GM12878 (cell line): ENCODE measurements around the gene ADD1. TPM values are rescaled to one million over a fixed set of nuclear protein-coding genes. Genes with fewer than 3 reads are reported as not detected.

Source experiments
- FOS ChIP-seq: IDR thresholded peaks from 3 replicates; pipeline ENCODE4 v1.6.1; 2011; ENCODE audit warnings: borderline replicate concordance; ENCODE audit not compliant: insufficient read length; ENCODE audit errors: extremely low read depth
- IKZF2 ChIP-seq, 2 experiments: fragments of 450-650 bp; IDR thresholded peaks; 2 replicates each; pipeline ENCODE4 v1.6.1; 2017; ENCODE audit warnings: mild to moderate bottlenecking in 2 of 2, moderate library complexity in 2 of 2
- IRF5 ChIP-seq: fragments of 450-650 bp; IDR thresholded peaks from 2 replicates; pipeline ENCODE4 v1.6.1; 2017; ENCODE audit warnings: borderline replicate concordance
- JUND ChIP-seq: IDR thresholded peaks from 2 replicates; pipeline ENCODE4 v1.6.1; 2012; ENCODE audit warnings: low read depth, mild to moderate bottlenecking, low read length, improper control_type of control experiment, moderate library complexity
- MXI1 ChIP-seq: fragments of 150-350 bp; IDR thresholded peaks from 2 replicates; pipeline ENCODE4 v1.6.1; 2011; ENCODE audit warnings: low read depth, mild to moderate bottlenecking, inconsistent platforms, low read length, improper control_type of control experiment
- PAX5 ChIP-seq: IDR thresholded peaks from 2 replicates; pipeline ENCODE4 v1.6.1; 2011; ENCODE audit warnings: low read depth, low read length, borderline replicate concordance
- RAD51 ChIP-seq: fragments of 450-650 bp; IDR thresholded peaks from 2 replicates; pipeline ENCODE4 v1.6.1; 2016; ENCODE audit warnings: moderate library complexity, mild to moderate bottlenecking, inconsistent platforms
- RFX5 ChIP-seq: IDR thresholded peaks from 2 replicates; pipeline ENCODE4 v1.6.1; 2011; ENCODE audit warnings: low read depth, low read length, improper control_type of control experiment
- SMAD1 ChIP-seq: fragments of 450-650 bp; IDR thresholded peaks from 2 replicates; pipeline ENCODE4 v1.6.1; 2018; ENCODE audit warnings: mild to moderate bottlenecking, low read depth; ENCODE audit not compliant: partially characterized antibody
- SP1 ChIP-seq: IDR thresholded peaks from one replicate; pipeline ENCODE4 v1.6.1; 2011; ENCODE audit warnings: low read depth, low read length
- SPI1 ChIP-seq: IDR thresholded peaks from 2 replicates; pipeline ENCODE4 v1.6.1; 2011; ENCODE audit warnings: low read depth, mild to moderate bottlenecking, low read length, moderate library complexity, borderline replicate concordance; ENCODE audit not compliant: insufficient read depth
- TCF12 ChIP-seq: IDR thresholded peaks from 2 replicates; pipeline ENCODE4 v1.6.1; 2011; ENCODE audit warnings: low read depth, mild to moderate bottlenecking, low read length
- ZNF687 ChIP-seq: fragments of 450-650 bp; IDR thresholded peaks from 2 replicates; pipeline ENCODE4 v1.6.1; 2017; ENCODE audit warnings: mild to moderate bottlenecking, moderate library complexity
- ZZZ3 ChIP-seq: IDR thresholded peaks from 2 replicates; pipeline ENCODE4 v1.6.1; 2011; ENCODE audit warnings: low read depth; ENCODE audit not compliant: control insufficient read depth, insufficient read length
- polyA plus RNA-seq, 11 experiments: library from polyadenylated mRNA; depleted of rRNA in 4 of 11; unstranded in 6 of 11; stranded (reverse) in 5 of 11; fragments of >200 nt; fragmentation: Nextera tagmentation in 4 of 11; fragmentation: Illumina TruSeq in 1 of 11; extraction: Ambion mirVana in 4 of 11; extraction: Trizol in 1 of 11; gene quantifications; 1 replicate in 1 of 11; 2 replicates in 10 of 11; pipeline versions ENCODE4 v1.2.1 to v1.2.3, GENCODE V29; 2011 to 2016; ENCODE audit warnings: inconsistent platforms in 2 of 11, missing spikeins in 2 of 11, low read depth in 1 of 11
- total RNA-seq, 4 experiments: library from RNA; depleted of rRNA in 3 of 4; stranded (reverse); fragments of >200 nt in 3 of 4; fragmentation: Illumina TruSeq in 1 of 4; extraction: Trizol in 1 of 4; gene quantifications; 2 replicates each; pipeline versions ENCODE4 v1.2.1 to v1.2.3, GENCODE V29; 2013 to 2021
- TF ChIP-seq, protein P1 (sequence below): fragments of 450-650 bp; IDR thresholded peaks from 2 replicates; pipeline ENCODE4 v1.6.1; 2018; ENCODE audit warnings: mild to moderate bottlenecking, low read depth, moderate library complexity; ENCODE audit not compliant: partially characterized antibody
- TF ChIP-seq, protein P2 (sequence below): IDR thresholded peaks from 2 replicates; pipeline ENCODE4 v1.6.1; 2012; ENCODE audit warnings: improper control_type of control experiment, low read depth, low read length; ENCODE audit not compliant: insufficient replicate concordance

The ADD1 gene
- total and polyA plus RNA-seq, 10 of the 15 experiments (the other 5 are each of a cell fraction or from before 2014, with no cell fraction given): 21.6 to 182 (median 105) TPM

DNA sequence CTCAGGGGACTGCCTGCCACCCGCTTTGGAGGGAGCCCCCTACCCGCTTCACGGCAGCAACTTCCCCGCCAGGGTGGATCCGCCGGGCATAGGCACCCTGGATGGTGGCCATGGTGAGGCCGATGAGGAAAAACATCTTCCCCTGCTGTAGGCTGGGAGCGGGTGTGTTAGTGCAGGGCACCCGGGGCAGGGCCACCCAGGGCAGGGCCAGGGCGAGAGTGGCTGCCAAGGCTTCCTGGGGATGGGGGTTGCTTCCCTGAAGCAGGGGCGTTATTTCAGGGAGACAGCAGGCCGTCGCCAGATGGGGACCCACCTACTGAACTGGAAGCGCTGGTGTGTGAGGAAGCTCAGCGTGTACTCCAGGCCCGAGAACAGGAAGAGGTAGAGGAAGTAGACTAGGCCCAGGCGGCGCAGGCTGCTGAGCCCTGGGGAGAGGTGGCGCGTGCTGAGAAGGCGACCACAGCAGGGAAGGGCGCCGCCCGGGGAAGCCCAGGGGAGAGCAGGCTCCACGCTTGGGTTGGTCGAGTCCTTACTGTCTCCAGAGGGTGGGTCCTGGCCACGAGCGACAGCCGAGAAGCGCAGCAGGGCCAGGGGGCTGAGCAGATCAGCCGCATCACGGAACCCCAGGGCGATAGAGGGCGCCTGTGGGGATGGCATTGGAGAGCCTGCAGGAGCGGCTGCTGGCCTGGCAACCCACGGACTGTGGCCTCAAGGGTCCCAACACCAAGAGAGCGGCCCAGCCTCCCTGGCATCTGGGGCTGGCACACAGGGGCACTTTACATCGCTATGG lies 88.1 kb downstream of the ADD1 start (continued):
- TF ChIP-seq, protein P1, sequence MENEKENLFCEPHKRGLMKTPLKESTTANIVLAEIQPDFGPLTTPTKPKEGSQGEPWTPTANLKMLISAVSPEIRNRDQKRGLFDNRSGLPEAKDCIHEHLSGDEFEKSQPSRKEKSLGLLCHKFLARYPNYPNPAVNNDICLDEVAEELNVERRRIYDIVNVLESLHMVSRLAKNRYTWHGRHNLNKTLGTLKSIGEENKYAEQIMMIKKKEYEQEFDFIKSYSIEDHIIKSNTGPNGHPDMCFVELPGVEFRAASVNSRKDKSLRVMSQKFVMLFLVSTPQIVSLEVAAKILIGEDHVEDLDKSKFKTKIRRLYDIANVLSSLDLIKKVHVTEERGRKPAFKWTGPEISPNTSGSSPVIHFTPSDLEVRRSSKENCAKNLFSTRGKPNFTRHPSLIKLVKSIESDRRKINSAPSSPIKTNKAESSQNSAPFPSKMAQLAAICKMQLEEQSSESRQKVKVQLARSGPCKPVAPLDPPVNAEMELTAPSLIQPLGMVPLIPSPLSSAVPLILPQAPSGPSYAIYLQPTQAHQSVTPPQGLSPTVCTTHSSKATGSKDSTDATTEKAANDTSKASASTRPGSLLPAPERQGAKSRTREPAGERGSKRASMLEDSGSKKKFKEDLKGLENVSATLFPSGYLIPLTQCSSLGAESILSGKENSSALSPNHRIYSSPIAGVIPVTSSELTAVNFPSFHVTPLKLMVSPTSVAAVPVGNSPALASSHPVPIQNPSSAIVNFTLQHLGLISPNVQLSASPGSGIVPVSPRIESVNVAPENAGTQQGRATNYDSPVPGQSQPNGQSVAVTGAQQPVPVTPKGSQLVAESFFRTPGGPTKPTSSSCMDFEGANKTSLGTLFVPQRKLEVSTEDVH: no peak
- TF ChIP-seq MXI1 (no peak), RFX5 (no peak), IKZF2 (IDR thresholded peaks at IDR 0.05) (peak; percentile 70 to 72), ZNF687 (peak; percentile 70), PAX5 (peak; percentile 88), SPI1 (peak; percentile 52; the same call in 1 of the 2 replicates), FOS (no peak), JUND (no peak), SMAD1 (no peak), ZZZ3 (no peak), IRF5 (no peak), TCF12 (no peak), RAD51 (no peak), SP1 (no peak)
- TF ChIP-seq, protein P2, sequence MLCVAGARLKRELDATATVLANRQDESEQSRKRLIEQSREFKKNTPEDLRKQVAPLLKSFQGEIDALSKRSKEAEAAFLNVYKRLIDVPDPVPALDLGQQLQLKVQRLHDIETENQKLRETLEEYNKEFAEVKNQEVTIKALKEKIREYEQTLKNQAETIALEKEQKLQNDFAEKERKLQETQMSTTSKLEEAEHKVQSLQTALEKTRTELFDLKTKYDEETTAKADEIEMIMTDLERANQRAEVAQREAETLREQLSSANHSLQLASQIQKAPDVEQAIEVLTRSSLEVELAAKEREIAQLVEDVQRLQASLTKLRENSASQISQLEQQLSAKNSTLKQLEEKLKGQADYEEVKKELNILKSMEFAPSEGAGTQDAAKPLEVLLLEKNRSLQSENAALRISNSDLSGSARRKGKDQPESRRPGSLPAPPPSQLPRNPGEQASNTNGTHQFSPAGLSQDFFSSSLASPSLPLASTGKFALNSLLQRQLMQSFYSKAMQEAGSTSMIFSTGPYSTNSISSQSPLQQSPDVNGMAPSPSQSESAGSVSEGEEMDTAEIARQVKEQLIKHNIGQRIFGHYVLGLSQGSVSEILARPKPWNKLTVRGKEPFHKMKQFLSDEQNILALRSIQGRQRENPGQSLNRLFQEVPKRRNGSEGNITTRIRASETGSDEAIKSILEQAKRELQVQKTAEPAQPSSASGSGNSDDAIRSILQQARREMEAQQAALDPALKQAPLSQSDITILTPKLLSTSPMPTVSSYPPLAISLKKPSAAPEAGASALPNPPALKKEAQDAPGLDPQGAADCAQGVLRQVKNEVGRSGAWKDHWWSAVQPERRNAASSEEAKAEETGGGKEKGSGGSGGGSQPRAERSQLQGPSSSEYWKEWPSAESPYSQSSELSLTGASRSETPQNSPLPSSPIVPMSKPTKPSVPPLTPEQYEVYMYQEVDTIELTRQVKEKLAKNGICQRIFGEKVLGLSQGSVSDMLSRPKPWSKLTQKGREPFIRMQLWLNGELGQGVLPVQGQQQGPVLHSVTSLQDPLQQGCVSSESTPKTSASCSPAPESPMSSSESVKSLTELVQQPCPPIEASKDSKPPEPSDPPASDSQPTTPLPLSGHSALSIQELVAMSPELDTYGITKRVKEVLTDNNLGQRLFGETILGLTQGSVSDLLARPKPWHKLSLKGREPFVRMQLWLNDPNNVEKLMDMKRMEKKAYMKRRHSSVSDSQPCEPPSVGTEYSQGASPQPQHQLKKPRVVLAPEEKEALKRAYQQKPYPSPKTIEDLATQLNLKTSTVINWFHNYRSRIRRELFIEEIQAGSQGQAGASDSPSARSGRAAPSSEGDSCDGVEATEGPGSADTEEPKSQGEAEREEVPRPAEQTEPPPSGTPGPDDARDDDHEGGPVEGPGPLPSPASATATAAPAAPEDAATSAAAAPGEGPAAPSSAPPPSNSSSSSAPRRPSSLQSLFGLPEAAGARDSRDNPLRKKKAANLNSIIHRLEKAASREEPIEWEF: no peak
